ENCODE measurements around the gene ADAP2.

DNA sequence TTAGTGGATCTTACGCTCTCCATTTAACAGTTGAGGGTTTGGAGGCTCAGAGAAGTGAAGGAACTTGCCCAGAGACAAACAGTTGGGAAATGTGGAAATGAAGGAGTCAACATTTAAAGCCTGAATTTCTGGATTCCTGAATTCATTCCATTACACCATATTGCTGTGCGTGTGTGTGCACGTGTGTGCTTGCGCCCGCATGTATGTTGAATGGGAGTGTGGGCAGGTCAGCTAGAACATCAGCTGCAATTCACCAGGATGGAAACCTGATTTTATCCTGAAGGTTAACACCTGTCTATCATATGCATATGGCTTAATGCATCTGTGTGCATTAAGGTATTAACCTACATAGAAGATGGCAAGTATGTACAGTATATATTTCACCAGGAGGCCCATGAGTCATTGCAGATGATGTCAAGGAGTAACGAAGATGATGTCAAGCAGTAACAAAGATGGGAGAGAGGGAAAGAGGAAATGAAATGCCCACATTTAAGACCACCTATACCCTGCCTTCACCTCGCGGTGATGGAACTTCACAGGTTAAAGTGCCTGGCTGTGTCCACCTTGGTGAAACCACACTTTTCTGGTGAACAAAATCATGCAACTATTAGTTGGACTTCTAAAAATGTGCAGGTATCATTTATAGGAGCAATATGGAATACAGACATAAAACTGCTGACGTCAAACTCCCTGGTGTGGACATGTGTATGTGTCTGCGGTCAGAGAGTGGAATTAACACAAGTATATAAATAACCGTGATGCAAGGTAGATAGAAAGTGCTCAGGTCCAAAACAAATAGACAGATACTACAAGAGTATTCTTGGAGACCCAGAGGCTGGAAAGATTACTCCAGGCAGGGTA lies 832 bp upstream of the ADAP2 start:
- TF ChIP-seq POLR2AphosphoS5 (IDR thresholded peaks at IDR 0.05; ENCODE audit: borderline replicate concordance, low read depth, low read length) (no peak), EZH2 (IDR thresholded peaks at IDR 0.05) (no peak)
